NT2/D1 (cell line): Measurements from ENCODE around the gene SRL.

Source experiments
- DNase-seq: peaks from one replicate; pipeline ENCODE4 v3.0.0-alpha.2; 2011; ENCODE audit warnings: low read depth, low spot score
- H3K27me3 ChIP-seq: 2 replicates; pipeline ENCODE4 v1.6.0; 2011; ENCODE audit warnings: mild to moderate bottlenecking; ENCODE audit not compliant: insufficient read length, insufficient read depth
- H3K36me3 ChIP-seq: 2 replicates; pipeline ENCODE4 v1.6.1; 2011; ENCODE audit warnings: mild to moderate bottlenecking, low read length, mixed read lengths; ENCODE audit not compliant: insufficient read depth, insufficient read length
- H3K4me1 ChIP-seq: 2 replicates; pipeline ENCODE4 v1.5.1; 2011; ENCODE audit not compliant: insufficient read depth, insufficient read length
- H3K4me3 ChIP-seq: 2 replicates; pipeline ENCODE4 v1.5.1; 2011; ENCODE audit warnings: low read depth; ENCODE audit not compliant: insufficient read length
- H3K9ac ChIP-seq: 2 replicates; pipeline ENCODE4 v1.6.0; 2011; ENCODE audit warnings: low read depth; ENCODE audit not compliant: insufficient read length
- H3K9me3 ChIP-seq: 2 replicates; pipeline ENCODE4 v1.5.1; 2011; ENCODE audit warnings: mild to moderate bottlenecking, low read length; ENCODE audit not compliant: insufficient read depth
- SUZ12 ChIP-seq: IDR thresholded peaks from 2 replicates; pipeline ENCODE4 v1.6.1; 2011; ENCODE audit not compliant: insufficient read length, insufficient read depth; ENCODE audit errors: extremely low read depth
- YY1 ChIP-seq: IDR thresholded peaks from 2 replicates; pipeline ENCODE4 v1.6.1; 2011; ENCODE audit not compliant: insufficient read length, insufficient read depth
- ZNF274 ChIP-seq: IDR thresholded peaks from 2 replicates; pipeline ENCODE4 v1.6.1; 2011; ENCODE audit warnings: mild to moderate bottlenecking, low read depth, low read length

The SRL gene

GRCh38 chr16:4218202-4218601 is 23.7 kb downstream of the SRL start:
- no peaks in the 10 kb centered on the region for H3K9me3 ChIP-seq
- H3K9ac ChIP-seq = no peak overlapping the region
- no peak for TF ChIP-seq ZNF274
- TF ChIP-seq SUZ12 = no peak
- no peak for TF ChIP-seq YY1
- peaks cover 32% of the 10 kb centered on the region for H3K4me1 ChIP-seq
- DNase-seq = no peak
- H3K4me3 ChIP-seq = no peak overlapping the region
- no peaks in the 10 kb centered on the region for H3K27me3 ChIP-seq
- no peaks in the 10 kb centered on the region for H3K36me3 ChIP-seq

GRCh38 chr16:4217204-4218131 is 24.4 kb downstream of the SRL start:
- Histone ChIP-seq H3K36me3 (no peaks in the 10 kb centered on the region), H3K4me1 (peaks cover 32% of the 10 kb centered on the region), H3K4me3 (no peak overlapping the region), H3K9ac (no peak overlapping the region), H3K27me3 (no peaks in the 10 kb centered on the region), H3K9me3 (no peaks in the 10 kb centered on the region)
- no peak for DNase-seq
- TF ChIP-seq YY1 (no peak), SUZ12 (no peak), ZNF274 (no peak)

GRCh38 chr16:4216596-4216995 is 25.3 kb downstream of the SRL start:
- TF ChIP-seq SUZ12 = no peak
- no peak for TF ChIP-seq YY1
- TF ChIP-seq ZNF274 = no peak
- Histone ChIP-seq H3K36me3 (no peaks in the 10 kb centered on the region), H3K4me3 (no peak overlapping the region), H3K9ac (no peak overlapping the region), H3K4me1 (peaks cover 32% of the 10 kb centered on the region), H3K27me3 (no peaks in the 10 kb centered on the region), H3K9me3 (no peaks in the 10 kb centered on the region)
- DNase-seq = no peak

GRCh38 chr16:4215106-4215505 is 26.8 kb downstream of the SRL start:
- H3K9me3 ChIP-seq = no peaks in the 10 kb centered on the region
- TF ChIP-seq YY1 = no peak
- no peak for TF ChIP-seq ZNF274
- no peak for TF ChIP-seq SUZ12
- DNase-seq = no peak
- H3K36me3 ChIP-seq = no peaks in the 10 kb centered on the region
- no peak overlapping the region for H3K9ac ChIP-seq
- peaks cover 32% of the 10 kb centered on the region for H3K4me1 ChIP-seq
- no peaks in the 10 kb centered on the region for H3K27me3 ChIP-seq
- no peak overlapping the region for H3K4me3 ChIP-seq

- Histone ChIP-seq H3K9me3 (no peaks in the 10 kb centered on the region), H3K4me1 (peaks cover 30% of the 10 kb centered on the region), H3K4me3 (no peak overlapping the region), H3K36me3 (no peaks in the 10 kb centered on the region), H3K9ac (no peak overlapping the region), H3K27me3 (no peaks in the 10 kb centered on the region)
- peak; percentile 25 for DNase-seq
- TF ChIP-seq YY1 (no peak), ZNF274 (no peak), SUZ12 (no peak)
These were observed 27.7 kb downstream of the SRL start for GRCh38 chr16:4214215-4214621.

GRCh38 chr16:4213737-4214136 is 28.1 kb downstream of the SRL start:
- Histone ChIP-seq H3K4me3 (no peak overlapping the region), H3K9me3 (no peaks in the 10 kb centered on the region)
- no peak for DNase-seq

GRCh38 chr16:4212934-4213296 is 29.0 kb downstream of the SRL start:
- no peaks in the 10 kb centered on the region for H3K27me3 ChIP-seq
- H3K36me3 ChIP-seq = no peaks in the 10 kb centered on the region
- H3K9ac ChIP-seq = no peak overlapping the region
- H3K4me3 ChIP-seq = no peak overlapping the region
- TF ChIP-seq SUZ12 (no peak), ZNF274 (no peak), YY1 (no peak)
- H3K4me1 ChIP-seq = peaks cover 19% of the 10 kb centered on the region
- DNase-seq = no peak
- H3K9me3 ChIP-seq = no peaks in the 10 kb centered on the region

More at GRCh38 chr16:4213737-4214136, 28.1 kb downstream of the SRL start:
- peaks cover 27% of the 10 kb centered on the region for H3K4me1 ChIP-seq
- no peak overlapping the region for H3K9ac ChIP-seq
- no peaks in the 10 kb centered on the region for H3K36me3 ChIP-seq
- TF ChIP-seq YY1 = no peak
- TF ChIP-seq ZNF274 = no peak
- no peak for TF ChIP-seq SUZ12
- H3K27me3 ChIP-seq = no peaks in the 10 kb centered on the region
